Measurements from ENCODE around the gene CADPS.

- no peak for TF ChIP-seq POLR2AphosphoS2 (conservative IDR thresholded peaks at IDR 0.05; ENCODE audit: low read length)
- TF ChIP-seq NFE2L2 (conservative IDR thresholded peaks at IDR 0.05; ENCODE audit: low read length) = no peak
- TF ChIP-seq POLR2A (IDR thresholded peaks at IDR 0.05; ENCODE audit: low read length) = no peak
- no peak for TF ChIP-seq CTCF (IDR thresholded peaks at IDR 0.05)
- no peak for TF ChIP-seq RFX5 (IDR thresholded peaks at IDR 0.05)
- no peak for TF ChIP-seq NR3C1 (IDR thresholded peaks at IDR 0.05)
- TF ChIP-seq MAFK (IDR thresholded peaks at IDR 0.05; ENCODE audit: partially characterized antibody) = no peak
- no peak for TF ChIP-seq HOXB5 (CRISPR knock-in tag; IDR thresholded peaks at IDR 0.05)
- TF ChIP-seq MYC (IDR thresholded peaks at IDR 0.05; ENCODE audit: borderline replicate concordance, low read length) = no peak
Measured at GRCh38 chr3:62553811-62554210, 321.4 kb downstream of the CADPS start.

Measured in A549 (cell line).